ENCODE measurements around the gene TMEM245. TPM values are rescaled to one million over a fixed set of nuclear protein-coding genes. Genes with fewer than 3 reads are reported as not detected.

Gene TMEM245
- total and polyA plus RNA-seq, 7 donors, result 1.8 to 105 (median 90.7) TPM

- intact Hi-C loops (cut with DNase I), result no loop called here
- H3K4me3 ChIP-seq, result no peak overlapping the region
- H3K36me3 ChIP-seq, result no peaks in the 10 kb centered on the region
- H3K27ac ChIP-seq, result no peak overlapping the region
- no peaks in the 10 kb centered on the region for H3K4me1 ChIP-seq
- H3K9me3 ChIP-seq, result no peaks in the 10 kb centered on the region
- TF ChIP-seq POLR2AphosphoS5 (IDR thresholded peaks at IDR 0.05) (no peak), CTCF (IDR thresholded peaks at IDR 0.05) (no peak), EP300 (IDR thresholded peaks at IDR 0.05) (no peak), POLR2A (IDR thresholded peaks at IDR 0.05) (no peak)
- WGBS, 2 donors, result 65 to 91% methylated on average over 6 of the region's 6 CpGs
- no peaks in the 10 kb centered on the region for H3K27me3 ChIP-seq
- DNase-seq, result no peak
These were observed 25.3 kb upstream of the TMEM245 start for GRCh38 chr9:109145051-109145450.

GRCh38 chr9:109143881-109144562 is 24.3 kb upstream of the TMEM245 start:
- no peak for TF ChIP-seq CTCF (IDR thresholded peaks at IDR 0.05)
- TF ChIP-seq POLR2AphosphoS5 (IDR thresholded peaks at IDR 0.05), result no peak
- no peak for TF ChIP-seq EP300 (IDR thresholded peaks at IDR 0.05)
- no peak for TF ChIP-seq POLR2A (IDR thresholded peaks at IDR 0.05)
- Histone ChIP-seq H3K4me1 (no peaks in the 10 kb centered on the region), H3K27me3 (no peaks in the 10 kb centered on the region), H3K27ac (no peak overlapping the region), H3K9me3 (no peaks in the 10 kb centered on the region), H3K36me3 (no peaks in the 10 kb centered on the region), H3K4me3 (no peak overlapping the region)
- intact Hi-C loops (cut with DNase I), result no loop called here
- WGBS, 2 donors, result 72 to 74% methylated on average over 5 of the region's 5 CpGs
- no peak for DNase-seq

- no peaks in the 10 kb centered on the region for H3K36me3 ChIP-seq
- WGBS, 2 donors, result 95% methylated on average over 5 of the region's 5 CpGs
- intact Hi-C loops (cut with DNase I), result no loop called here
- DNase-seq, result no peak
- no peaks in the 10 kb centered on the region for H3K4me1 ChIP-seq
- TF ChIP-seq POLR2A (IDR thresholded peaks at IDR 0.05) (no peak), CTCF (IDR thresholded peaks at IDR 0.05) (no peak), POLR2AphosphoS5 (IDR thresholded peaks at IDR 0.05) (no peak), EP300 (IDR thresholded peaks at IDR 0.05) (no peak)
- no peak overlapping the region for H3K4me3 ChIP-seq
- H3K27me3 ChIP-seq, result no peaks in the 10 kb centered on the region
- no peak overlapping the region for H3K27ac ChIP-seq
- no peaks in the 10 kb centered on the region for H3K9me3 ChIP-seq
These were observed 21.6 kb upstream of the TMEM245 start for GRCh38 chr9:109141375-109141774.

GRCh38 chr9:109139851-109140250 is 20.1 kb upstream of the TMEM245 start:
- WGBS, 2 donors, result 55 to 99% methylated on average over 1 of the region's 1 CpG
- H3K9me3 ChIP-seq, result no peaks in the 10 kb centered on the region
- DNase-seq, result no peak
- intact Hi-C loops (cut with DNase I), result no loop called here
- H3K27ac ChIP-seq, result no peak overlapping the region
- no peaks in the 10 kb centered on the region for H3K36me3 ChIP-seq
- TF ChIP-seq EP300 (IDR thresholded peaks at IDR 0.05) (no peak), POLR2A (IDR thresholded peaks at IDR 0.05) (no peak), POLR2AphosphoS5 (IDR thresholded peaks at IDR 0.05) (no peak), CTCF (IDR thresholded peaks at IDR 0.05) (no peak)
- no peaks in the 10 kb centered on the region for H3K4me1 ChIP-seq
- no peaks in the 10 kb centered on the region for H3K27me3 ChIP-seq
- no peak overlapping the region for H3K4me3 ChIP-seq

- intact Hi-C loops (cut with DNase I), result no loop called here
These were observed 18.7 kb upstream of the TMEM245 start for GRCh38 chr9:109138421-109138820.

More at GRCh38 chr9:109138421-109138820, 18.7 kb upstream of the TMEM245 start:
- no peak for DNase-seq
- Histone ChIP-seq H3K27ac (no peak overlapping the region), H3K36me3 (no peaks in the 10 kb centered on the region), H3K4me1 (no peaks in the 10 kb centered on the region), H3K9me3 (no peaks in the 10 kb centered on the region), H3K4me3 (no peak overlapping the region), H3K27me3 (no peaks in the 10 kb centered on the region)
- 92 to 96% methylated on average over 2 of the region's 2 CpGs for WGBS, 2 donors
- TF ChIP-seq POLR2A (IDR thresholded peaks at IDR 0.05), result no peak
- no peak for TF ChIP-seq POLR2AphosphoS5 (IDR thresholded peaks at IDR 0.05)
- no peak for TF ChIP-seq CTCF (IDR thresholded peaks at IDR 0.05)
- no peak for TF ChIP-seq EP300 (IDR thresholded peaks at IDR 0.05)

Data from sigmoid colon (tissue), 7 donors.